Measurements from ENCODE around the gene RASA2.
"Not testable (repeated sequence)": the region's sequence is repeated elsewhere in the genome, so short reads cannot be mapped to it uniquely, and the experiment has no call there.

Gene RASA2

DNA sequence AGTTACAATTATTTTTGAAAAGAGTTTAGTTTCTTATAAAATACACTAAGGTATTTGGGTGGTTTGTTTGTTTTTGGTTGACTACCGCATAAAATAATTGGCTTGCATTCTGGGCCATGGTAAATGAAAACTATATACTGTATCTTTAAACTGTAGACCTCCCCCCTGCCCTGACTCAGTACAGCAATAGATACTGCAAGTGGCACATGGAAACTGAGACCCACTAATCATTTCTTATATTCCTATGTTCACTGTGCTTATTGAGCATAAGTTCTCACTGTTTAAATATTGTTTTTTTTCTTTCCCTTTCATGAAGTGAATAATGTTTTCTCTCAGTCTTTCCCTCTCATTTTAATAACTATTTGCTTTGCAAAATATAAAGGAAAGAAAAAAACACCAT lies 45.8 kb downstream of the RASA2 start:
- DNase-seq (ENCODE audit: low read depth in 3 of 3, low spot score in 1 of 3): no peak

DNA sequence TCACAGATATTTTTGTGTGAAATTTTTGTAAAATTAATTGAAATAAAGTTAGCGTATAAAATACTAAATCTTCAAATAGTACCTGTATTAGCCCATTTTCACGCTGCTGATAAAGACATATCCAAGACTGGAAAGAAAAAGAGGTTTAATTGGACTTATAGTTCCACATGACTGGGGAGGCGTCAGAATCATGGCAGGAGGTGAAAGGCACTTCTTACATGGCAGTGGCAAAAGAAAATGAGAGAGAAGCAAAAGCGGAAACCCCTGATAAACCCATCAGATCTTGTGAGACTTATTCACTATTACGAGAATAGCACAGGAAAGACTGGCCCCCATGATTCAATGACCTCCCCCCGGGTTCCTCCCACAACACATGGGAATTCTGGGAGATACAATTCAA lies 49.2 kb downstream of the RASA2 start:
- DNase-seq (ENCODE audit: low read depth in 3 of 3, low spot score in 1 of 3): not testable (repeated sequence)

DNA sequence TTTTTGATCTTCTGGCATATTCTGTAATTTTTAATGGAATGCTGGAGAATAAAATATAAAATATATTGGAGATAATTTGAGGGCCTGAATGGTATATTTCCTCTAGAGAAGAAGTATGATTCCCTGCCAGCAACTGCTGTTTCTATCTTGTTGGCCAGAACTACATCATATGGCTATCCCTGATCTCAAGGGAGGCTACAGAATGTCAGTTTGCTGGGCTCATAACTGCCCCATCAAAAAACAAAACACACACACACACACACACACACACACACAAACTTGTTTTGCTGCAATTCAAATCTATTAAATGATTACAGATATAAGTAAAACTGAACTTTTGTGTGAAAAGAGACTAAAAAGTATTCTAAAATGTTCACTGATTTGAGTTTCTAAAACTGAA lies 51.0 kb downstream of the RASA2 start:
- no peak for DNase-seq (ENCODE audit: low read depth in 3 of 3, low spot score in 1 of 3)

DNA sequence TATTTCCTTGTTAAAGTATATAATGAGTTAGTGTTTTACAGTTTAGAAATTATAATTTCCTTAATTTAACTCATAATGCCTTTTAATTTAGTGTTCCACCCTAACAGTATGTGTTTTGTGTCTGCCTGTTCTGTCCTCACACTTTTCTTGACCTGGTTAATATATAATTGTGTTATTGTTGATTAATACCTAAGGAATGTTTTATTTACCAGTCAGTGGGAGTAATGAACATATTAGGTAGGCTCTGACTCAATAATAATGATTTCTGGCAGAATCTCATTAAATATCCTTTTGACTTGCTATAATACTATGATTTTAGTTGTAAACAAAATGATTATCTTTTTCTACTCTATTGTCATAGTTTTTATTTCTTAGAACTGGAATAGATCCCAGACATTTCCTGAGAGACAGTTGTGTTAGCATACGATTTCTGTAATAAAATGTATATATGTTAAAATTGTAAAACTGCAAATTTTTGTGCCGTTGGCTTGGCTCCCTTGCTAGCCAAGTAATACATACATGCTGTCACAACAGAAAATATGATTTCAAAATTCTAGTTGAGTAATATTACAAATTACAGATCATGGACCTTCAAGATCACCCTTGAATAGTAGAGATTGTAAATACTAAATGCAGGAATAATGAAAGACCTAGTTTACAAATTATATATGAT lies 51.9 kb downstream of the RASA2 start:
- DNase-seq (ENCODE audit: low read depth in 3 of 3, low spot score in 1 of 3): no peak

DNA sequence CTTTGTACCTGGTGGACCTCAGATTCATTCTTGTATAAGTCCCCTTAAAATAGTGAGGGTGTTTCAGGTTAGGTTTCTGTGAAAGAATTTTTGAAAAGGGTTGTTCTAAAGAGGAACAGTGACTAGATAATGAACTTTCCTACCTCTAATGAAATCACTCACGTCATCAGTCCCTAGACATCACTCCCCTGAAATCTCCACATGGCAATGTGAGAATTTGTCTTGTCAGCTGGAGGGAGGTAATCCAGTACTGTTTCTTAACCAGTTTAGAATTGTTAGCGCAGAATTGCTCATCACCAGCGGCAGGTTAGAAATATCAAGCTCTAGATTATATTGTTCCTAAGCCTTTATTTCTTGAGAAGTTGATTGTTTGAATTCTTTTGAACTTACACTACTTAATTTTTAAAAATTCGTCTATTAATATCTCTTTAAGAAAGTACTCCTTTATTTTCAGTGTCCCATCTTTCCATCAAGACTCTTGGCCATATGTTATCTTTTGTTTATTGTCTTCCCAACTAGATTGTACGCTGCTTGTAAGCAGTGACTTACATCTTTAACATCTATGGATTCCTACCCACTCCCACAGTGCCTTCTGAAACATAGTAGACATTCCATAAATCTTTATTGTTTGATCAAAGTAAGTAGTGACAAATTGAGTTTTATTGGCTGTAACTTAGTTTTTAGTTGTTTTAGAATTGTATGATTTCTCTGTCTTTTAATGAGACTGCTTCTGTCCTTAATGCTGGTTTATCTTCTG lies 52.8 kb downstream of the RASA2 start:
- no peak for DNase-seq (ENCODE audit: low read depth in 3 of 3, low spot score in 1 of 3)

DNA sequence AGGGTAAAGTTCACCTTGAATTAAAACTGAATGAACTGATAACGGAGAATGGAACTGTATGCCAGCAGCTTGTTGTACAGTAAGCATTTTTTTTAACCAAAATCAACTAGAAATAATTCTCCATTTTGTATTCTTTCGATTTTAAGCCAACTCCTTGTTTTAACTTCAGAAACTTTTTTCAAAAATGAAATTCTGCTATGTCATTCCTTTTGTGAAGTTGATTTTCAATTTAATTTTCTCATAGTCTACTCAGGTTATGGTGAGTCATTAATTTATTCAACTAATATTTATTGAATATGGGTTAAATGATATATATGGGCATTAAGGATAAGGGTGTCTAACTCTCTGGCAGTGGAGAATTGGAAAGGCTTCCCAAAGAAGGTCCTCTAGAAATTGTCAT lies 53.7 kb downstream of the RASA2 start:
- no peak for DNase-seq (ENCODE audit: low read depth in 3 of 3, low spot score in 1 of 3)

DNA sequence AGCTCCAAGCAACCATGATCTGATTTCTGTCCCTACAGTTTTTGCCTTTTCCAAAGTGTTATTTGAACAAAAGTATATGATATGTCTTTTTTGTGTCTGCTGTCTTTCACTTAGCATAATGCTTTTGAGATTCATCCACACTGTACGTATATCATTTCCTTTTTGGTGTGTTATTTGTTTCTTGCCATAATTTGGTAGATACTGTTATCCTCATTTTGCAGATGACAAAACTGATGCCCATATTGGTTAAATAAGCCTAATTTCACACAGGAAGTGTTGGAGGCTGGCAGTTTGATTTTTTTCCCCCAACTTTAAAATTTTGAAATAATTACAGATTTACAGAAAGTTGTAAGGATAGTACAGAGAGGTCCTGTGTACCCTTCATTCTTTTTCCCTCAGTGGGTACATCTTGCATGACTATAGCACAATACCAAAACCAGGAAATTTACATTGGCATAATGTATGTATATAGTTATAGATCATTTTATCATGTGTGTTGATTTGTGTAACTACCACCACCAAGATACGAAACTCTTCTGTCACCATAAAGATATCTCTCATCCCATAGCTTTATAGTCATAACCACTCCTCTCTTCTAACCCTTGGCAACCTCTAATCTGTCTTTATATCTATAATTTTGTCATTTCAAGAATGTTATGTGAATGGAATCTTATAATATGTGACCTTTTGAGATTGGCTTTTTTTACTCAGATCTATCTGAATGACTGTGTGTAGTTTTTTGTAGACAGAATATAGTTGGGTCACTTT lies 55.6 kb downstream of the RASA2 start:
- no peak for DNase-seq (ENCODE audit: low read depth in 3 of 3, low spot score in 1 of 3)

DNA sequence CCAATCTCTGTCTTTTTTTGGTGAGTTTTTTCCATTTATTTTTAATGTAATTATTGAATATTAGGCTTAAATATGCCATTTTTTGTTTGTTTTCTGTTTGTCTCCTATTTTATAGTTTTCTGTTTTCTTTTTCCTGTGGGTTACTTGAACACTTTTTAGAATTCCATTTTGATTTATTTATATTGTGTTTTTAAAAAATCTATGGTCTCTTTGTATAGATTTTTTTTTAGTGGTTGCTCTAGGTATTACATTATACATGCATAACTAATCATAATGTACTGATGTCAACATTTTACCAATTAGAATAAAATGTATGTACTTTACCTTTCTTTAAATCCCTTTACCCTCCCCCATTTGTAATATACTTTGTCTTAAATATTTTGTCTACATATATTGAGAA lies 56.2 kb downstream of the RASA2 start:
- no peak for DNase-seq (ENCODE audit: low read depth in 3 of 3, low spot score in 1 of 3)

DNA sequence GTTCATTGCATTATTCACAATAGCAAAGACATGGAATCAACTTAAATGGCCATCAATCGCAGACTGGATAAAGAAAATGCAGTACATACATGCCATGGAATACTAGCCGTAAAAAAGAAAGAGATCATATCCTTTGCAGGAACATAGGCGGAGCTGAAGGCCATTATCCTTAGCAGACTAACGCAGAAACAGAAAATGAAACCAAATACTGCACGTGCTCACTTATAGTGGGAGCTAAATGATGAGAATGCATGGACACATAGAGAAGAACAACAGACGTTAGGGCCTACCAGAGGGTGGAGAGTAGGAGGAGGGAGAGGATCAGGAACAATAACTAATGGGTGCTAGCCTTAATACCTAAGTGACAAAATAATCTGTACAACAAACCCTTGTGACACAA lies 57.9 kb downstream of the RASA2 start:
- no peak for DNase-seq (ENCODE audit: low read depth in 3 of 3, low spot score in 1 of 3)

DNA sequence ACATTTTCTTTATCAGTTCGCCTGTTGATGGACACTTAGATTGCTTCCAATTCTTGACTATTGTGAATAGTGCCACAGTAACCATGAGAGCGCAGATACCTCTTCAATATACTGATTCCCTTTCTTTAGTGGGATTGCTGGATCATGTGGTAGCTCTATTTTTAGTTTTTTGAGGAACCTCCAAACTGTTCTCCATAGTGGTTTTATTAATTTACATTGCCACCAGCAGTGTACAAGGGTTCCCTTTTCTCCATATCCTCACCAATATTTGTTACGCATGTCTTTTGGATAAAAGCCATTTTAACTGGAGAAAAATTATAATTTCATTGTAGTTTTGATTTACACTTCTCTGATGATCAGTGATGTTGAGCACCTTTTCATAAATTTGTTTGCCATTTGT lies 59.3 kb downstream of the RASA2 start:
- DNase-seq (ENCODE audit: low read depth in 3 of 3, low spot score in 1 of 3): no peak

DNA sequence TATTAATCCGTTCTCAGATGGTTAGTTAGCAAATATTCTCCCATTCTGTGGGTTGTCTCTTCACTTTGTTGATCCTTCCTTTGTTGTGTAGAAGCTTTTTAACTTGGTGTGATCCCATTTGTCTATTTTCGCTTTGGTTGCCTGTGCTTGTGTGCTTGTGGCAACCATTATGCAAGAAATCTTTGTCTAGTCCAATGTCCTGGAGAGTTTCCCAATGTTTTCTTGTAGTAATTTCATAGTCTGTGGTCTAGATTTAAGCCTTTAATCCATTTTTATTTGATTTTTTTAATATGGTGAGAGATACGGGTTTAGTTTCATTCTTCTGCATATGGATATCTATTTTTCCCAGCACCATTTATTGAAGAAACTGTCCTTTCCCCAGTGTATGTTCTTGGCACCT lies 59.8 kb downstream of the RASA2 start:
- DNase-seq (ENCODE audit: low read depth in 3 of 3, low spot score in 1 of 3): no peak

DNA sequence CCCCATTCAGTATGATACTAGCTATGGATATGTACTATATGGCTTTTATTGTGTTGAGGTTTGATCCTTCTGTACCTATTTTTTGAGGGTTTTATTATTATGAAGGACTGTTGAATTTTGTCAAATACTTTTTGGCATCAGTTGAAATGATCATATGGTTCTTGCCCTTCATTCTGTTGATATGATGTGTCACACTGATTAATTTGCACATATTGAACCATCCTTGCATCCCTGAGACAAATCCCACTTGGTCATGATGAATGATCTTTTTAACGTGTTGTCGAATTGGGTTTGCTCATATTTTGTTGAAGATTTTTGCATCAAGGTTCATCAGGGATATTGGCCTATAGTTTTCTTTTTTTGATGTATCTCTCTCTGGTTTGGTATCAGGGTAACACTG lies 61.0 kb downstream of the RASA2 start:
- DNase-seq (ENCODE audit: low read depth in 3 of 3, low spot score in 1 of 3): no peak

DNA sequence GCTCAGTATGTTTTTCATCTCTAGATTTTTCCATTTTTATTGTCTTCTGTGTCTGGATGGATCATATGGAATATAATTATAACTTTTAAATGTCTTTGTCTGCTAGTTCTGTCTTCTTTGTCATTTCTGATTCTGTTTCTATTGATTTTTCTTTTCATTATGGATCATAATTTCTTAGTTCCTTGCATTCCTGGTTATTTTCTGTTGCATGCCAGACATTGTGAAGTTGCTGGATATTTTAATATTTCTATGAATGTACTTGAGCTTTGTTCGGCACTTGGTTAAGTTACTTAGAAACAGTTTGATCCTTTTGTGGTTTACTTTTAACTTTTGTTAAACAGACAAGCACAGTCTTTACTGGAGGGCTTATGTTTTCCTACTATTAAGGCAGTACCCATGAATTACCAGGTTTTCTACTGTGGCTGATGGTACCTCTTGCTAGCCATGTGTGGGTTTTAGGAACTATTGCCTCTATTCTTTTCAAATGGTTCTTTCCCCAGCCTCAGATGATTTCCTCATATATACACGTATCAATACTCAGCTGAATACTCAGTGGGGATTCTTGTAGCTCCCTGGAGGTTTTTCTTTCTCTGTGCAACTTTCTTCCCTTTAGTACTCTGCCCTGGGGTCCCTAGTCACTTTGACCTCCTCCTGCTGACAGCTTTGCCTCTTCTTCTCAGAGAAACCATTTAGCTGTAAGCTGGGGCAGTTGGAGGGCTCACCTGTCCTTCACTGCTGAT lies 64.3 kb downstream of the RASA2 start:
- no peak for DNase-seq (ENCODE audit: low read depth in 3 of 3, low spot score in 1 of 3)

DNA sequence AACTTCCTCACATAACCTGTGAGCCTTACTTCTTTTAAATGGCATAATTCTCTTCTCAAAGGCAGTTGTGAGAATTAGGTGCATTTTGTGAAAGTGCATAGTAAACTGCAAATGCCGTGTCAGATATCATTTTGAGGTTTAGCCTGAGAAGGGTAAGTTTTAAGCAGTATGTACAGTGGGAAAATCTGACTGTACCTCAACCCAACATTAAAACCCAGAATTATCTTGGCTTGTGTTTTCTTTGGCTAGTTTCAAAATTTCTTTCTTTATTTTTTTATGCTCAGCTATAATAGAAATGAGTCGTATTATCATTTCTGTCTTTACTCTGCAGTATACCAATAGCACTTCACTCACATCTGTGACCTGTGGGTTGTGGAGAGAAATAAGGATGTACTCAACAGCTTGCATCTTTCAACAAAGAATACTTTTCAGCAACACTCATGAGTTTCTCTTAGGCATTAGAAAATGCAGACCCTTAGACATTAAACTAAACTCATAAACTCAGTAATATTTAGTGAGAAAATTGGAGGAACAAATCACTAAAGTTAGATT lies 65.7 kb downstream of the RASA2 start:
- DNase-seq (ENCODE audit: low read depth in 3 of 3, low spot score in 1 of 3): no peak

DNA sequence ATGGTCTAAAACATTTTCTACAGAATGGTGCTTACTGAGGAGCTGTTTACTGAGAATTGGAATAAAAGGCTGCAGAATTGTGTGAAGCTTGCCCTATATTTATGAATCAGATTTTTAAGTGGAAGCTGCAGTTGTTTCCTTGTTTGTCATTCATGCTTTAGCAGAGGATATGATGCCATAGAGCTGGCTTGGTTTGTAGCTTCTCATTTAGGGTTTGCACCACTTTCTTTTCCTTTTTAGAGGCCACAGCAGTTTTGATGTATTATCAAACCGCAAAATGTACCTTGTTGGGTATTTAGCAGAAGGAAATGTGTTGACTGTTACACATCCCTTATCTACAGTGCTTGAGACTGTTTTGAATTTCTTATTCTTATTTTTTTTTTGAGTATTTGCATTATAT lies 66.2 kb downstream of the RASA2 start:
- no peak for DNase-seq (ENCODE audit: low read depth in 3 of 3, low spot score in 1 of 3)

DNA sequence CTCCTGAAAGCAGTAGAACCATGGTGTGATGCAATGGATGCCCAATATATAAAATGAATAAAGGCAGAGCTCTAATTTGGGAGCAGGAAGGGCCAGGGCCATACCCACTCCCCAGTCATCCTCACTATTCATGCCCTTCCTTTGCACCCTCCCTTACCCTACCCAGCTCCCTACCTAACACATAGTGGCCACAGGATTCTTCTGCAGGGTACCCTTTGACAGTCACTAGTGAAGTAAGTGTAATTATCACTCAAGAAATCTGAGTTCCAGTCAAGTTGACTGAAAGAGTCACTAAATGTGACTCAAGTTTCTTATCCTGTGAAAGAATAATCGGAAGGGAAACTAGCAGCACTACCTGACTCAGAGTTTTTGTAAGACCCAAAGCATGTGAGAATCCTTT lies 69.2 kb downstream of the RASA2 start:
- no peak for DNase-seq (ENCODE audit: low read depth in 3 of 3, low spot score in 1 of 3)

DNA sequence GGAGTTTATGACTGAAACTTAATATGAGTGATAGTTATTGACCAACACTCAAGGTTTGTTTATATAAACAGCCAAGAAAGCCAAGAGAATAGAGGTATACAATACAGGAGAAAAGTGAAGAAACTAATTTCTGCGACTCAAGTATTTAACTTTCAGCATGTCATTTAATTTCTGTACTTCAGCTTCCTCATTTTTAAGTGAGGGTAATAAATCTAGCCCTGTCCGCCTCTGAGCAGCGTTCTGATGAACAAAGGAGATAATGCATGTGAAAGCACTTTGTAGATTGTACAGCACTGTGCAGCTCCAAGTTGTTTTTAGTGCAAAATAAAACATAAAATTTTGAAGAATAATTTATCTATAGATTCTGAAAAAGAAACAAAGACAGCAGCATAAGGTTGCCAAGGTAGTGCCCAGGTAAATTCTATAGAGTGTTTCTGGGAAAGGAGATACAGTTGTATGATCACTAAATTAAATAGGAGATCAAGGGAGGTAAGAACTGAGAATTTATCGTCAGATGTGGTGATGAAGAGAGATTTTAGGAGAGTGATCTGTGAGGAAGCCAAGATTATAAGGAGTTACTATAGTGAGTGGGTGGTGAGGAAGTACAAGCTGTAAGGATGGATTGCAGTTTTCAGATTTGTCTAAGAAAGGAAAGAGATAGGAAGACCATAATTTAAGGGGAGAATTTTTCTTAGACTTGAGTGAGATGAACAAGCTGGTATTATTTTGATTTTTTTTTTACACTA lies 71.3 kb downstream of the RASA2 start:
- DNase-seq (ENCODE audit: low read depth in 3 of 3, low spot score in 1 of 3): no peak

DNA sequence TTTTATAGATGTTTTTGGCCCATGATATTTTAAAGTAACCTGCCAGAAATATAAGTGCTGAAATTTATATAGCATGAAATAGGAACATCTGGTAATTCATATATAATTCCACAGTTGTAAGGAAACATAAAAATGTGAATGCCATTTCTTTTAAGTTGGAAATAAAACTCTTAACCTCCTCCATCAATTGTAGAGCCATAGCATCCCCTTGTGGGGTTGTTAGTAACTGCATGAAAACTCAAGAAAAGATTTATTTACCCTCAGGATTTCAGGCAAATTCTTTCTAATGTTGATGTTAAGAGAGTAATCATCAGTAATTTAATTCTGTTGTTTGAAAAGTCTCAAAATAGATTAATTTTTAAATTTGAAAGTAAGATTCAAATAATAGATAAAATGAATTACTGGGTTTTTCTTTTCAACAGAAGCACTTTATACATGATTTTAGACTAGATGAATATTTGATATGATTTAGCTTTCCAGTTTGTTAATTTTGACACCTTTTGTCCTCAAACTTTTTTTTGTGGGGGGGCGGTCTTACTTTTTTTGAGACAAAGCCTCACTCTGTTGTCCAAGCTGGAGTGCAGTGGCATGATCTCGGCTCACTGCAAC lies 74.7 kb downstream of the RASA2 start:
- no peak for DNase-seq (ENCODE audit: low read depth in 3 of 3, low spot score in 1 of 3)

DNA sequence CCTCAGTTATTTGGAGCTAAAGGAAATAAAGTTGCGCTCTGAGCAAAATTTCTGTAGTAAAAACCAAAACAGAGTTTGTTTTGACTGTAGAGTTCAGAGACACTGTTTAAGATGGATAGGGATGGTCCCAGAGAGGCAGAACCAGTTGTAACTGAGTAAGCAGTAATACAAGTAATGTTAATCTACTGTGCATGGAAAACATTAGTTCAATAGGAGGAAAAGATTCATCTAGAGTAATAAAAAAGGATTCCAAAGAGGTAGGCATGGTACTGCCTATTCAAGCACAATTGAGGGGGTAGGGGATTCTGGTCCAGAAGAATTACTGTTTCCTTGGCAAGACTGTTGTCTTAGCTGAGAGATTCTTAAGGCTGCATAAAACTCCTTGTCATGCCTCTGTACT lies 77.4 kb downstream of the RASA2 start:
- no peak for DNase-seq (ENCODE audit: low read depth in 3 of 3, low spot score in 1 of 3)

DNA sequence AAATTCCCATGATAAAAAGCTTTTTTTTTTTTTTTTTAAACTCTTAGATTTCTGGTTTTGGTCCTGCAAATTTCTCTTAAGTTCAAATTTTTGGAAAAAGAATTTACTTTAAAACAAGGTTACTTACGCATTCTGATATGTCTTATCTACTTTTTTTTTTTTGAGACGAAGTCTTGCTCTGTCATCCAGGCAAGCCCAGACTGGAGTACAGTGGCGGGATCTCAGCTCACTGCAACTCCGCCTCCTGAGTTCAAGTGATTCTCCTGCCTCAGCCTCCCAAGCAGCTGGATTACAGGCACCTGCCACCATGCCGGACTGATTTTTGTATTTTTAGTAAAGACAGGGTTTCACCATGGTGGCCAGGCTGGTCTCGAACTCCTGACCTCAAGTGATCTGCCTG lies 83.2 kb downstream of the RASA2 start:
- no peak for DNase-seq (ENCODE audit: low read depth in 3 of 3, low spot score in 1 of 3)
